ENCODE data around the gene IRAK1.
"Not testable (repeated sequence)": the region's sequence is repeated elsewhere in the genome, so short reads cannot be mapped to it uniquely, and the experiment has no call there.

IRAK1 gene

DNA sequence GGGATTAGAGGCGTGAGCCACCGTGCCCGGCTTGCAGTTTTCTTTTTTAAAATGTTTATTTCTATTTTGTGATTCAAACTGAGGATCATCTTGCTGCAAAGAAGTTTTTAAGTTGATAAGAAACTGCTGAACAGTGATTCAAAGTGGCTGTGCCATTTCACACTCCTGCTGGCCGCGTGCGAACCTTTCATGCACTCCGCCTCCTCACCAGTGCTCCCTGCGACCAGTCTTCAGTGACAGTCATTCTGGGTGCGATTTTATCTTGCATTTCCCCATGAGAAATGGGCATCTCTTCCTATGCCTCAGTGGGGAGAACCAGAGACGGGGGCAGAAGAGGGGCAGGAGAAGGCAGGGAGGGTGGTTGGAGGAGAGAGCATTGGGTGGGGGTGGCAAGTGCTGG lies 25.7 kb downstream of the IRAK1 start:
- DNase-seq: no peak

DNA sequence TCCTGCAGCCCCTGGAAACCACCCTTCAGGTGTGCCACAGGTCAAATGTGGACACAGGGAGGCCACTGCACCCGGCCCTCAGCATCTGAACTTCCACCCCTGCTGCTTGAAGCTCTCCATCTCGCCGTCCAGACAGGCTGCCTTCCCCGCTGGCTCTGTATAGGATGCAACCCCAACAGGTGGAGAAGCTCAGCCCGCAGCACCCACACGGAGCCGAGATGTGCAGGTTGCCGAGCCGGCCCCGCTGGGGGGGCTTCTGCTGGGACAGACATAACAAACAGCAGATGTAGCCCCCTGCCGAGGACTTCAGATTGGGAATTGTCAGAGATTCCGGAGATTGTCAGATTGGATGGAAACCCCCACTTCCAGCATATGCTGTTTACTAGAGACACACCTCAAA lies 26.6 kb downstream of the IRAK1 start:
- DNase-seq: no peak

DNA sequence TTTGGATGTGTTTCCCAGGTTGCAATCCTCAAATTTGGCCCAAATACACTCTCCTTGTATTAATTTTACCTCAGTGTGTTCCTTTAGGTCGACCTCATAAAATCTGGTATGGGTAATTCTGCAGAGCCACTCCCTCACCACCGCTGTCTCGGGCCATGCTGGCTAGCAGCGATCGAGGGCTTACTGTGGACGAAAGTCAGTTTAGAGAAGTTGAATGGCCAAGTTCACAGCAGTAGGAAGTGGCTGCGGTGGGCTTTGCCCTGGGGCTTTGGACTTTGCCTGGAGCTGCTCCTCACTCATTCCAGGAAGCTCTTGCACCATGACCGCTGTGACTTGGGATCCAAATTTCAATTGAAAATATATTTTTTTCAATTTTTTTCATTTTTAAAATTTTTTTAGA lies 27.5 kb downstream of the IRAK1 start:
- DNase-seq: no peak

DNA sequence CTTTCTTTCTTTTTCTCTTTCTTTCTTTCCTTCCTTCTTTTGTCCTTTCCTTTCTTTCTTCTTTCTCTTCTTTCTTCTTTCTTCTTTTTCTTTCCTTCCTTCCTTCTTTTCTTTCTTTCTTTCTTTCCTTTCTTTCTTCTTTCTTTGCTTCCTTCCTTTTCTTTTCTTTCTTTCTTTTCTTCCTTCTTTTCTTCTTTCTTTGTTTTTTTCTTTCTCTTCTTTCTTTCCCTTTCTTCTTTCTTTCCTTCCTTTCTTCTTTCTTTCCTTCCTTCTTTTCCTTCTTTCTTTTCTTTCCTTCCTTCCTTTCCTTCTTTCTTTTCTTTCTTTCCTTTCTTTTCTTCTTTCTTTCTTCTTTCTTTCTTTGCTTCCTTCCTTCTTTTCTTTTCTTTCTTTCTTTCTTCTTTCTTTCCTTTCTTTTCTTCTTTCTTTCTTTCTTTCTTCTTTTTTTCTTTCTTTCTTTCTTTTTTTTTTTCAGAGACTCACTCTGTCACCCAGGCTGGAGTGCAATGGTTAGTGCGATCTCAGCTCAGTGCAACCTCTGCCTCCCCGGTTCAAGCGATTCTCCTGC lies 28.6 kb downstream of the IRAK1 start:
- DNase-seq: no peak

DNA sequence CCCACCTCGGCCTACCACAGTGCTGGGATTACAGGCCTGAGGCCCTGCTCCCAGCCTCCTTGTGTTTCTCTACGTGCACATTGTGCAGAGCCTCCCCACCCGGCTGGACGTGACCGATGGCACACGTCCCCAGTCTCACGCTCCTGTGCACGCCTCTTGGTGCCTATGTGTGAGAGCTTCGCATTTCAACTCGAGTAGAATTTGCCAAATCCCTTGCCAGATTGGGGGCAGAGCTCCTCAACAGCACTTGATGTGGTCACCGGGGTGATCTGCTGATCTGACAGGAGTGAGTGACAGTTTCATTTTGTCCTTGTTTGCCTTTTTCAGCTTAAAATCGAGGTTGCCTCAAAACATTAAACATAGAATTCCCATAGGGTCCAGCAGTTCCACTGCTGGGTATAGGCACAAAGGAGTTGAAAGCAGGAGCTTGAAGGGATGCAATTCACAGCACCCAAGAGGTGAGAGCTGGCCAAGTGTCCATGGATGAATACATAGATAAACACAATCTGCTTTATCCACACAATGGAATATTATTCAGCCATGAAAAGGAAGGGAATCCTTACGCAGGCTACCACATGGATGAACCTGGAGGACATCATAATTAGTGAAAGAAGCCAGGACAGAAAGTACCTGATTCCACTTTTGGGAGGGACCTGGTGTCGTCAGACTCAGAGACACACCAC lies 29.6 kb downstream of the IRAK1 start:
- DNase-seq: no peak

DNA sequence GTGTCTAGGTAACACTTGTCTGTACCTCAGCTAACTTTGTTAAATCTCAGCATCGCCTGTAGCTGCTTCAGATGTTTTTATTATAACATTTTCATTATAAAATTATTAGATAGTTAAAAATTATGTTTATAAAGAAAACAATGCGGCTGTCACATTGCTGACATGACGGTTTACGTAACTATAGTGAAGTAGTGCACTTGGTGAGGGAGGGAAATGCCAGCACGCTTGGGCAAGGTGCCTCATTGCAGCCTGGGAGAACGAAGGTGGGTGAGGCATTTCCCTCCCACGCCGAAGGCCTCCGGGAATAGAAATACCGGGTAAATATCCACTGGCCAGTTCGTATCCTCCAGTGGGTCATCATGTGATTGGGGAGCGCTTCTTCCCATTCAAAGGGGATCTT lies 31.2 kb downstream of the IRAK1 start:
- no peak for DNase-seq

DNA sequence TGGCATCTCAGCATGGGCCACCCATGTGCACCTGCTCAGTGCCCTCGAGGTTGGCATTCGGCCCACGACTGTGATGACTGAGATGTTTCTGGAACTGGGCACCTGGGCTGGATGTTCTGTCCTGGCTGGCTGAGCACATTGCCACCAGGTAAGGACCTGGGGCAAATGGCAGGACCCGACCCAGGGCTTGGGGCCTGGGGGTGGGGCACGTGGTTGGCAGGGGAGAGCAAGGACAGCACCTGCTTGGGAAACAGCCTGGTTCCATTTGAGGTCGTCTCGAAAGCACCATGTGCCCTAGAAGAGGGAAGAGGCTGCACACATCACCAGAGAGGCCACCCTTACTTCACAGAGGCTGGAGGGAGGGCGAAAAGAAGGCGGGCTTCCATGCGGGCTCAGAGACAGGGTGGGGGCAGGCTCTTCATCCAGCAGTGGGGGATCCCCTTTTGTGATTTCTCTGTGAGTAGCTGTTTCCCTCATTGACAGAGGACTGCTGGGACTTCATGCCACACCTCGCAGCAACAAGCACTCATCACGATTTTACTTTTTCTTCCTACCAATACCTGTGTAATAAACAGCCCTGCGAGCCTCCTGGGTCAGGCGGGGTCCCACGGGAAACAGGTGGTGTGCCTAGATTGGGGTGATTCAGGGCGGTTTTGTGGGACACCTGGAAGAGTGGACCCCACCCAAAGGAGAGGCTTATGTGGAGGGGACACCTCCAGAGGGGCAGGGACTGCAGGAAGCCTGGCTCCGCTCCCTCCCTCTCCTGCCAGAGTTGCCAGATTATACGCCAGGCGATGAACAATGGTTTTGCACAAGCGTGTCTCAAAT lies 35.1 kb downstream of the IRAK1 start:
- peak; percentile 52 for DNase-seq

DNA sequence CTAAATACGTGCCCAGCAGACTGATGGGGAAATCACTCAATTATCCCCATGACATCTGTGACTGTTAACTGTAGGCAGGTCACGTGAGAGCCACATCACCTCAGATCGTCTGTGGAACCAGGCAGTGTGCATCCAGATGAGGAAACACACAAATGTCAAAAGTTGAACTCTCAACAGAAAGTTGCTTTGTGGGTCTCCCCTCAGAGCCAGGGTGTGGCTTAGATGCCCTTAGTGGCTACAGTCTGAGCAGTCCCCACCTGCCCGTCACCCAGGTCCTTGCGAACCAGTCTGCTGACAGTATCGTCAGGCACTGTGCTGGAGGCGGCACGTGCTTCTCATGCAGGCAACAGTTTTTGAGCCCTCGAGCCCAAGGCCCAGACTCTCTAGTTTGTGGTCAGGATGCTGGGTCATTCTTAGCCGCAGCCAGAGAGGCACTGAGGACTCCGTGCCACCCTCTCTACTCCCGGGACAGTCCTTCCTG lies 36.3 kb downstream of the IRAK1 start:
- no peak for DNase-seq

DNA sequence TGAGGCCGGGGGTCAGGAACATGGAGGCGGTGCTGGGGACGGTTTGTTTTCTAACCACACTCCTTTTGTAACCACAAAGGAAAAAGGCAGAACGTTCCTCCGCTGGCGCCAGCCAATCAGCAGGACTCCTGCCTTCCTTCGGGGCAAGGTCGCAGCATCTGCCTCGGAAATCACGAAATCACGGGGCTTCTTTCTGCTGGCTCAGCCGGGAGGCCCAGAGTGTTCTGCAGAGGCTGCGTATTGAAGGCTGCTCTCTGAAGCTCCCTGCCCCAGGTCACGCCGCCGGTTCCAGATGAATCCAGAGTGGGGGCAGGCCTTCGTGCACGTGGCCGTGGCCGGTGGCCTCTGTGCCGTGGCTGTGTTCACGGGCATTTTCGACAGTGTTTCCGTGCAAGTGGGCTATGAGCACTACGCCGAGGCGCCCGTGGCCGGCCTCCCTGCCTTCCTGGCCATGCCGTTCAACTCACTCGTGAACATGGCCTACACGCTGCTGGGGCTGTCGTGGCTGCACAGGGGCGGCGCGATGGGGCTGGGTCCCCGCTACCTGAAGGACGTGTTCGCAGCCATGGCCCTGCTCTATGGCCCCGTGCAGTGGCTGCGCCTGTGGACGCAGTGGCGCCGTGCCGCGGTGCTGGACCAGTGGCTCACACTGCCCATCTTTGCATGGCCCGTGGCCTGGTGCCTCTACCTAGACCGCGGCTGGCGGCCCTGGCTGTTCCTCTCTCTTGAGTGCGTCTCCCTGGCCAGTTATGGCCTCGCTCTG lies 37.8 kb downstream of the IRAK1 start:
- DNase-seq: peak; percentile 70

DNA sequence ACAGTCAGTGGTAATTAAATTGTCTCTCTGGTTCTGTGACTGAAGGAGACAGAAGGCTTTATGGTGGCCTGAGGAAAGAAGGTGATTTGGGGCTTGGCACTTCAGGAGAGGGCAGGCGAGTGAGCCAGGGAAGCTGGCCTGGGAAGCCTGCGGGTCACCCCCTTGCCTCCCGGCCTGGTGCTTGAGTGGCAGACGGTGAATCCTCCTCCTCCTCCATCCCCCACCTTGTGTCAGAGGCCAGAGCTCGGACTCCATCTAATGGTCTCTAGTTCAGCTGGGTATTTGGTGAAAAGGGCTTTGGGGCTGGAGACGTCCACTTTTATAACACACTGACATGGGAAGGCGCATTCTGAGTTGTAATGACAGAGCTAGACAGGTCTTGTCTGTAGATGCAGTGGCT lies 38.5 kb downstream of the IRAK1 start:
- DNase-seq: no peak

DNA sequence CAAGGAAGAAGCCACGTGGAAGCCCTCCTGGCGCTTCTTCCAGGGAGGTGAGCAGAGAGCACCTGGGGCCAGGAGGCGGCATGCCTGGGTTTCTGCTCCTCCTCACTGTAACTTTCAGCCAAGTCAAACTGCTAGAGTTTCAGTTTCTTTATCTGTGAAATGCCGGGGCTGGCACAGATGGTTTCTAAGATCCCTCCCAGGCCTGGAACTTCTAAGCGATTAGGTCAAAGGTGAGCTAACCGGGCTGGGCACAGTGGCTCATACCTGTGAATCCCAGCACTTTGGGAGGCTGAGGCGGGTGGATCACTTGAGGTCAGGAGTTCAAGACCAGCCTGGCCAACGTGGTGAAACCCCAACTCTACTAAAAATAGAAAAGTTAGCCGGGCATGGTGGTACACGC lies 39.3 kb downstream of the IRAK1 start:
- DNase-seq: not testable (repeated sequence)

DNA sequence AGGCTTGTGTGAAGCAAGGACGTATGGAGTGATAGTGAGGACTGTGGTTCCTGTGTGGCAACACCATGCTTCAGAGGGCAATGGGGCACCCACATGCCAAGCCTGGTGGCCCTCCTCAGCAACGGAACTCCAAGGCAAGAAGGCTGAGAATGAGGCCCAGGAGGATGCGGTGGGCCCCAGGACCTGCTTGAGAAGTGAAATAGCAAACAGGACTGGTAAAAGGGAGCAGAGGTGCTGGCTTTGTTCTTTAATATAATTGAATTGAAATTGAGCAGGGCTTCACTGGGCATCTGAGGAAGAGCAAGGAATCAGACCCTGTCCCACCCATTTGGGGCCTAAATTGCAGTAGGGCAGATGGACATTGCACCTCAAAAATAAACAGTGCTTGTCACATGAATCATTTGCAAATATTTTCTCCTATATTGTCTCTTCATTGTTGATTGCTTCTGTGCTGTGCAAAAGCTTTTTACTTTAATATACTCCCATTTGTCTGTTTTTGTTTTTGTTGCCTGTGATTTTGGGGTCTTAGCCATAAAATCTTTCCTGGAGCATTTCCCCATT lies 44.9 kb downstream of the IRAK1 start:
- DNase-seq: no peak

DNA sequence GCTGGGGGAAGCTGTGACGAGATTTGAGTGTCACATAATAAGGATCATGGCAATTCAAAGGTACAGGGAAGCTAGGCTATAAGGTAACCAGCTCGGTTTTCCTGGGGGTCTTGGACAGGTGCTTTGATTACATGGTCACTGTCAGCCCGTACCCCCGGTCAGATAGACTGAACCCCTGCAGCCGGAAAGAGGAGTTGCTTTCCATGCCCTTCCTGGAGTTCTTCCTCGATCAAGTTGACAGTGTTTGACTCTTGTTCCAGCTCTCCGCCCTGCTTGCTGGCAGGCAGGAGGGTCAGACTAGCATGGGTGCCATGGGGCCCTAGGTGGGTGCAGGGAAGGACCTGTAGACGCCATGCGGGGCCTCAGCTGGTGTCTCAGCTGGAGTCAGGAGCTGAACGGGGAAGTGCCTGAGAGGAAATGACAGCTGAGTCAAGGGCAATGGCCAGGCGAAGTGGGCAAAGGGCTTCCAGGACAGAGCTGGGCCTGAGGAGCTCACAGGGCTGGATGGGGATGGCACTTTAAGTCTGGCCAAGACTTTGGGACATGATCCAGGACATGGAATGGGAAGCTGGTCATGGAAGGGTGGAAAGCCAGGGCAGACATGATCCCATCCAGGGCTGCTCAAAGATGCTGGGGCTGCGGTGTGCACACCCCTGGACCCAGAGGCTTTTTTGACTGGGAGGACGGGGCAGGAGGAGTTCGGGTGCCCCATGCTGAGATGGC lies 45.5 kb downstream of the IRAK1 start:
- no peak for DNase-seq

DNA sequence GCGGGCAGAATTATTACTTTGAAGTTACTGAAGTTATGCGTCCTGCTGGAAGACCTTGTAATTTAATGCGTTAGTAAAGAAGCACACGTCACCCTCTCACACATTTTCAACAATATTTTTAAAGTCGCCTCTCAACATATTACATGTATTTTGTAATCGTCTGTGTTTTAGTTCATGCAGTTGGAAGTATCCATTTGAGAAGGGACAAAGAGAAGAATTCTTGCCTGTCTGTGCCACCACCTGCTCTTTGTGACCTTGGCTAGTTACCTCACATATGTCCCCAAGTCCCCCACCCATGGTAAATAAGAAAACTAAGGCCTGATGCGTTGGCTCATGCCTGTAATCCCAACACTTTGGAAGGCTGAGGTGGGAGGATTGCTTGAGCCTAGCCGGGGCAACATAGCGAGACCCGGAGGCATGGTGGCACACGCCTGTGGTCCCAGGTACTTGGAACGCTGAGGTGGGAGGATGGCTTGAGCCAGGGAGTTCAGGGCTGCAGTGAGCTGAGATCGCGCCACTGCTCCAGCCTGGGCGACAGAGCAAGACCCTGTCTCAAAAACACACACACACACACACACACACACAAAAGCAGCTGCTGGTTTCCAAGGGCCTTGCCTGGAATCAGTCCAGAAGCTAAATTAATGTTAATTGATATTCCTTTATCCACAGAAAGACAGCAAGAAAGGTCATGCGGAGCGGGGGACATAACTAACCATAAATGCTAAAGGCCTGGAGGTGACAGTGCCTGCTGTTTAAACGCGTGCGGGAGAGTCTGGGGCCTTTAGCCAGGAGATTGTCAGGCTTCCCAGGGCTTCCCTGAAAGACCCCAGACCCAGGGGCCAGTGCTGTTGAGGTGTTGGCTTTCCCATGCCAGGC lies 46.3 kb downstream of the IRAK1 start:
- DNase-seq: no peak

DNA sequence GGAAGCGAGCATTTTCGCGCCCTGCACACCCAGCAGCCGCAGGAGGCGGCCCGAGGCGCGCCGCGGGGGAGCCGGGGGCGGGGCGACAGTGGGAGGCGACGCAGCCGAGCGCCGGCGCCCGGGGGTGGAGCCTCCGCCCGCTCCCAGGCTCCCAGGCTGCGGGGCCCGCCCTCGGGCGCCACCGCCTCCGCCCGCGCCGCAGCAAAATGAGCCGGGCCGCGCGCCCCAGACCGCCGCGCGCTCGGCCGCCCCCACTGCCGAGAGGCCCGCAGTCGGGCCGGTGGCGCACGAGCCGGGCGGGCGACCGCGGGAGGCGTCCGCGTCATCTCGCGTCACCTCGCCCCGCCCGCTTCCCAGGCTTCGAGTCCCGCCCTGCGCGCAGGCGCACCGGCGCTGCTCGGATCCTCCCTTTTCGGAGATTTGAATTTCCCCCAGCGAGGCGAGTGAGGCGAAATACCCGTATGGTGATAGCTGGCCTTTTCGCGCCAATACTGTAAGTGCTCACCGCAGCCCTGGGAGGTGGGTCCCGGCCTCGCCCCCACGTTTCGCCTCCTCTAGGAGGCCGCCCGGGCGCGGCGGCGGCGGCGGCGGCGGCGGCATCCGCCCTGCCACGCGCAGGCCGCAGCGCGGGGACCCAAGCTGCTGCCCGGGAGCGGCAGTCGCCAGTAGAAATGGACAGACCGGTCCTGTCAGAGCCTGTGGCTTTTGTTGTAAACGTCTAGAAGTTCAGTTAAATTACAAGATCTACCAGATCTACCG lies 47.2 kb downstream of the IRAK1 start, which contains the start of gene TMEM187:
TSS of gene TMEM187 (plus strand) at position 387 of the 759 bp plus-strand sequence. CDS start 9,309 bp downstream, outside the sequence.
- peak; percentile 89 for DNase-seq

DNA sequence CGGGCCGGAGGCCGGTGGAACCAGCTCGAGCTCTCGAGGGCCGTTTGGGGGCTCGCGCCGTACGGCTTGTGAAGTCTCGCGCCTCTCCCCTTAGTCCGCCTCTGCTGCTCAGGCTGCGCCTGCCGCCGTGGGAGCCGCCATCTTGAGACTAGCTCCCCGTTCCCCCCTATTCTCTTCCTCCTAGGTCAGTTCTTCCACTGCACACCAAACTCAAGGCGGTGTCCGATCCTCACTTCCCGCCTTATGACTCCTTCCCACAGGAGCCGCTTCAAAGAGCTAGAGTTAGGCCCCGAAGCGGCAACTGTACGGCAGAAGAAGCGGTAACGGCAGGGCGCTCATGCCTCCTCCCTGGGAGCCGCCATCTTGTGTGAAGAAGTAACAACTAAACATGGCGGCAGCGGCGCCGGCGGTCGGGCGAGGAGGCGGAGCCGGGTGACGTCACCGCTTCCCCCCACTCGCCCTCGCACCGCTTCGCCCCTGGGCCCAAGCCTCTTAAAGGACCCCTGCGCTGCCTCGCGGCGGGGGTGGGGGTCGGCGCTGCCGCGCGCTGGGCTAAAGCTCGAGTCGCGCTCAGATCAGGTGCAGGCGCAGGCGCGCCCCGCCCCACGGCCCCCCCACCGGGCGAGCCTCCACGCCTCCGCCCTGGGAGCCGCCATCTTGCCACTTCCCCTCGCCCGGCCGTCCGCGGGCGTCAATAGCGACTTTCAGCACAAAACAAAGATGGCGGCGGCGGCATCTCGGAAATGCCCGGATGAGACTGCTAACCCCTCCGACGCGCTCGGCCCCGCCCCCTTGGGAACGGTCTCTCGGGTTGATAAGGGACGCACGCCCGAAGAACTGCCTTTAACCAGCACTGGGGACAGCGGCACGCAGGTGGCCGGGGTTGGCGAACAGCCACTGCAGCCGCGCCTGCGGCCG lies 48.0 kb downstream of the IRAK1 start, which contains the start of gene HCFC1:
TSS of gene HCFC1 (minus strand) at position 369 of the 918 bp plus-strand sequence. CDS start 978 bp downstream, outside the sequence.
- peak; percentile 93 for DNase-seq

DNA sequence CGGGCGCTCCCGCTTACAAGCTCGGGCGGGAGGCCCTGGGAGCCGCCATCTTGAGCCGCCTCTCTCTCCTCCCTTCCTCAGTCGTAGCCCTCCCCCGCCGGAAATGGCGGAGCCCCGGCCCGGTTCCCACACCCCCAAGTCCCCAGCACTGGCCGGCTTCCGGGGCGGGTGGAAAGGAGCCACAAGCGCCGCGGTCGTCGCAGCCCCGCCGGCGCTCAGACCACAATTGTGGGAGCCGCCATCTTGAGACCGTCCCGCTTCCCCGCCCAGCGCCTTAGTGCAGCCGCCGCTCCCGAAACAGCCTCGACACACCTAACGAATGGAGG lies 48.6 kb downstream of the IRAK1 start:
- DNase-seq: peak; percentile 89

DNA sequence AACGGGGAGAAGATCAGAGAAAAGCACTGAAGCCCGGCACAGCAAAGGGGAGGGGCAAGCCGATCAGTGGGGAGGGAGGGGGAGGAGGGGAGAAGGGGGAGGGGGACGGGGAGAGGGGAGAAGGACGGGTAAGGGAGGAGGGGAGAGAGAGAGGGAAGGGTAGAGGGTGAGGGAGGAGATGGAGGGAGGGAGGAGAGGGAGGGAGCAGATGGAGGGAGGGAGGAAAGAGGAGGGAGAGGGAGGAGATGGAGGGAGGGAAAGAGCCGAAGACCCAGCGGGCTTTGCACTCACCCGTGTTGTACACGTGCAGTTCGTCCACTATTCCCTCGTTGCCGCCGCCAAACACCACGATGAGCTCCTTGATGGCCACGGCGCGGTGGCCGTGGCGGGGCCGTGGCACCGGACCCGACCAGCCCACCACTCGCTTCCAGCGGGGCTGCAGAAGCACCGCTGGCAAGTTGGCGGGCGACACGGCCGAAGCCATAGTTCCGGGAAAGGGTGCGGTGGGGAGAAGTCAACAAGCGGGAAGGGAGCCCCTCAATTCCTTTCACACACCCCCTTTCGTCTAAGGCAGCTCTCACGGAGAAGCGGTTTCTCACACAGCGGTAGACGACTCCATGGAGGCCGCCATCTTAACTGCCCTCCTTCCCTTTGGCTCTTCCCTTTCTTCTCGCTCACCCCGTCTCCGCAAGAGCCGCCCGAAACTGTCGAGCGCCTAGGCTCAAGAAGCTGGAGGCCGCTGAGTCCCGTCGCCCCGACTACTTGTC lies 49.2 kb downstream of the IRAK1 start:
- DNase-seq: peak; percentile 34

Data from CD4-positive, alpha-beta T cell treated with Interleukin-4 for 4 hours (primary cell).